ENCODE results near the gene RPTOR.

GRCh38 chr17:80502578-80502877 is 42.1 kb upstream of the RPTOR start:
- TF ChIP-seq POLR2A (IDR thresholded peaks at IDR 0.05; ENCODE audit: low read length) (no peak), GATA1 (IDR thresholded peaks at IDR 0.05; ENCODE audit: low read depth, low read length) (no peak)

Measured in erythroblast (primary cell).